SJSA1 (cell line): ENCODE results near the gene CDCP1. TPM values are rescaled to one million over a fixed set of nuclear protein-coding genes. Genes with fewer than 3 reads are reported as not detected.

Experiments used
- DNase-seq, 2 experiments: peaks; one replicate each; pipeline ENCODE4 v3.0.0-alpha.2; 2015 to 2020; ENCODE audit warnings: low spot score in 2 of 2, low read depth in 1 of 2
- H3K27ac ChIP-seq: fragments of 250-450 bp; sonication (Bioruptor Pico); 2 replicates; pipeline ENCODE4 v1.5.1; 2020; ENCODE audit warnings: mild to moderate bottlenecking, moderate library complexity
- H3K27me3 ChIP-seq: fragments of 250-450 bp; sonication (Bioruptor Pico); replicated peaks from 2 replicates; pipeline ENCODE4 v1.5.1; 2020; ENCODE audit warnings: mild to moderate bottlenecking, moderate library complexity
- H3K36me3 ChIP-seq: fragments of 250-450 bp; sonication (Bioruptor Pico); 2 replicates; pipeline ENCODE4 v1.5.1; 2020; ENCODE audit warnings: mild to moderate bottlenecking
- H3K4me1 ChIP-seq: fragments of 250-450 bp; sonication (Bioruptor Pico); replicated peaks from 2 replicates; pipeline ENCODE4 v1.6.1; 2021; ENCODE audit warnings: mild to moderate bottlenecking
- H3K4me3 ChIP-seq: fragments of 250-450 bp; sonication (Bioruptor Pico); 2 replicates; pipeline ENCODE4 v1.5.1; 2020; ENCODE audit warnings: mild to moderate bottlenecking
- H3K9me3 ChIP-seq: fragments of 250-450 bp; sonication (Bioruptor Pico); replicated peaks from 2 replicates; pipeline ENCODE4 v1.5.1; 2020; ENCODE audit warnings: mild to moderate bottlenecking
- total RNA-seq: library from RNA; depleted of rRNA; stranded (reverse); fragments of >200 nt; shearing (Covaris generic); gene quantifications from 2 replicates; pipeline ENCODE4 v1.2.3, GENCODE V29; 2014

CDCP1 gene
- total RNA-seq, 1 experiment from 2014 or later = 0.18 TPM

DNA sequence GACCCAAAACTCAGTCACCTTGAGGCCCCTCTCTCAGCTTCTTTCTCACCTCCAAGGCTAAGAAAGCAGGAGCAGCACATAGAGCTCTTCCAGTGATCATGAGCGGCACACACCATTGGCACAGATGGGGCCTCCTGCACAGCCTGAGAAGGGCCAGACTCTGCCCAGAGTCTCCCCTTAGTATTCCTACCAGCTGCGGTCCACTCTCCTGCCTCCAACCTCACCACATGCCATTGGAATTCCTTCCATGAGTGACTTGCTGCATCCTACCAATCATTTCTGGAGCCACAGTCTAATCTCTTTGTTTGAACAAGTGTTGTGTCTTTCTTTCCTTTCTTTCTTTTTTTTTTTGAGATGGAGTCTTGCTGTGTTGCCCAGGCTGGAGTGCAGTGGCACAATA lies 39.3 kb downstream of the CDCP1 start:
- Histone ChIP-seq H3K36me3 (no peaks in the 10 kb centered on the region), H3K4me3 (no peak overlapping the region), H3K4me1 (peaks cover 33% of the 10 kb centered on the region), H3K9me3 (no peaks in the 10 kb centered on the region), H3K27me3 (no peaks in the 10 kb centered on the region), H3K27ac (peak overlapping the region; percentile 88)
- peak in 1 of 2 experiments; percentile 10 for DNase-seq

DNA sequence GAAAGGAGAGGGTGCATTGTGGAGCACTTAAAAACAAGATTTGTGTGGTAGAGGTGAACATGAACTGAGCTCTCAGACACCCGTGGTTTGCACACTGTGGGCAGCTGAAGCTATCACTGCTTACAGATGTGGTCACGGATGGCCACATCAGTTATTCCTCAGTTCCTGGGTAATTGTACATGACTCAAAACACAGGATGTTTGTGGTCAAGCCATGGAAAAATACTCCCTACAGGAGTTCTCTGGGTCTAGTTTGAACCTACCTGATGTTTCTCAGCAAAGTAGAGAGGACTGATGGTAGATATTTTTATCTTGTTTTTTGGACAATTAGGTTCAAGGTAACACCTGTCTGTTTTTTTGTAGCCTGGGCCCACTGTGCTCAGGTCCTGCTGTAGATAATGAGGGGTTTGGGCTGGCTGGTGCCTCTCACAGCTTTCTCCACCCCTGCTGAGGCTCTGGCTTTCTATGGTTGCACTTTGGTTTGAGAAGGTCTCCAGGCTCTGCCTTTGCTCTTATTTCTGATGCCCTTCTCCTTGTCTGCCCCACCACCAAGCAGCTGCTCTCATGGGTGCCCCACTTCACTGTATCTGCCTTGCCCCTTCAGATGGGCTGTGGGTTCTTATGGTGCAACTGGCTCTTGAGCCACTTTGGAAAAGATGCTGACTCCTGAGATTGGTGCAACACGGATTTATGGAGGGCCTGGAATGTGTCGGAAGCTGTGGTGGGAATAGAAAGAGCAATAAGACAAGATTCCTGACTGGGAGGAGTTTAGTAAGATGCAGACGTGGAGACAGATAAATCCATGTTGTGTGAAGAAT lies 40.1 kb downstream of the CDCP1 start:
- Histone ChIP-seq H3K4me1 (peaks cover 33% of the 10 kb centered on the region), H3K9me3 (no peaks in the 10 kb centered on the region), H3K36me3 (no peaks in the 10 kb centered on the region), H3K27ac (peak overlapping the region; percentile 88), H3K4me3 (no peak overlapping the region), H3K27me3 (no peaks in the 10 kb centered on the region)
- DNase-seq = peak; percentile 74 to 77

DNA sequence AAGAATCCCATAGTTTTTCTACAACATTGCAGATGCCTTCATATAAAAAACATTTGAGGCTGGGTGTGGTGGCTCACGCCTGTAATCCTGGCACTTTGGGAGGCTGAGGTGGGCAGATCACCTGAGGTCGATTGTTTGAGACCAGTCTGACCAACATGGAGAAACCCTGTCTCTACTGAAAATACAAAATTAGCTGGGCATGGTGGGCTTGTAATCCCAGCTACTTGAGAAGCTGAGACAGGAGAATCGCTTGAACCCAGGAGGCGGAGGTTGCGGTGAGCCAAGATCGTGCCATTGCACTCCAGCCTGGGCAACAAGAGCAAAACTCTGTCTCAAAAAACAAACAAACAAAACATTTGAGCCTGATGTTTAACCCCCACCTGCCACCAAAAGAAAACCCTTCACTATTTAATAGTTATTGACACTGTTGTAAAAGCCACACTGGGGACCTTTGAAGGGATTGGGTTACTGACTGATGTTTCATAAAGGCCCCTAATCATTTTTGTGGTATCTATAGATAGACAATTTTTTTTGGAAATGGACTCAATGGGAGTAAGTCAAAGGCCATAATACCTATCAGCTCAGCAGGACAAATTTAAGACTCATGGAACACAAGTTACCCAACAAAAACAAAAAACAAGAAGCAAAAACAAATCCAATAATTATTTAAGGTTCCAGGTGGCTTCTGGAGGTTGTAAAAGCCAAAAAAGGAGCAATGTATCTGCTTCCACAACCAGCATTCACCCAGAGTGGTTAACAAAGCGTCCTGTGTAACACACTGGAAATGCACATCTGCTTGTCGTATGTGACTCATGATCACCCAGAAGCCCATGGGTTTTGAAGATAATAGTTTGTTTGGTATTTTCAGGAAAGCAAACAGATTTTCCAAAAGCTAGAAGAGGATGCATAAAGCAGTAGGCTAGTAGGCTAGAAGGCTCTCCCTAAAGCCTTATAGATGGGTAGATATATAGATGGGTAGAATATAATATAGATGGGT lies 41.2 kb downstream of the CDCP1 start:
- Histone ChIP-seq H3K9me3 (no peaks in the 10 kb centered on the region), H3K27ac (peak overlapping the region; percentile 88), H3K4me1 (peaks cover 33% of the 10 kb centered on the region), H3K4me3 (no peak overlapping the region), H3K27me3 (no peaks in the 10 kb centered on the region), H3K36me3 (no peaks in the 10 kb centered on the region)
- peak; percentile 50 to 66 for DNase-seq

DNA sequence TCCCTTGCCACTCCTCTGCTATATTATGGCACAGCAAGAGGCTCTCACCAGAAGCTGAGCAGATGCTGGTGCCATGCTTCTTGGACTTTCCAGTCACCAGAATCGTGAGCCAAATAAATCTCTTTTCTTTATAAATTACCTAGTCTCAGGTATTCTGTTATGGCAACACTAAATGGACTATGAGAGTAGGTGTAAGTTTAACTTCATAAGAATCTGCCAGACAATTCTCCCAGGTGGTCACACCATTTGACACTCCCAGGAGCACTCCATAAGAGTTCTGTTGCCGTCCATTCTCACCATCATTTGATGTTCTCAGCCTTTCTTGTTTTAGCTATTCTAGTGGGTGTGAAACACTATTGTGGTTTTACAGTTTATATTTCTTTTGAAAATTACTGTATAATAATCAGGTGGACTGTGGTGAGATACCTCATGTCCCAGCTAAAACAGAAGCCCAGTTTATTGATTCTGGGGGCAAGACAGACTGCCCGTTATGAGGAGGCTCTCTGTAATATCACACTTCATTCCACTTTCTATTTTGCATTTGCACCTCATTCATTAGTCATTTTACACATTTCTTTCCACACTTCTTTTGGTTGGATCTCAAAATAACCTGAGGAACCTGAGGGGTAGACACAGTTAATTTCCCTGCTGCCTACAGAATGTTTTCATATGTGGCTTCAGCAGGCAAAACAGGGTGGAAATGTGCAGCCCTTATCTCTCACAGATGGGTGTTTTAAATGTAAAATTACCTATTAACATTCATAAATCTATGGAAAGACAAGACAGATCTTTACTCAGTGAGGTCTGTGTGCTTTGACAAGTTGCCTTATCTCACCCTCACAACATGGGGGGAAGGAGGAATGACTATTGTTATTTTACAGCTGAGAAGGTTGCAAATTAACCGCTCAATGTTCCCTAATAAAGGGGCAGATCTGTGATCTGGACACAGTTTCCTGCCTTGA lies 42.1 kb downstream of the CDCP1 start:
- no peak for DNase-seq
- H3K4me3 ChIP-seq = no peak overlapping the region
- peaks cover 33% of the 10 kb centered on the region for H3K4me1 ChIP-seq
- H3K36me3 ChIP-seq = no peaks in the 10 kb centered on the region
- no peaks in the 10 kb centered on the region for H3K27me3 ChIP-seq
- no peaks in the 10 kb centered on the region for H3K9me3 ChIP-seq
- H3K27ac ChIP-seq = peak overlapping the region; percentile 88

DNA sequence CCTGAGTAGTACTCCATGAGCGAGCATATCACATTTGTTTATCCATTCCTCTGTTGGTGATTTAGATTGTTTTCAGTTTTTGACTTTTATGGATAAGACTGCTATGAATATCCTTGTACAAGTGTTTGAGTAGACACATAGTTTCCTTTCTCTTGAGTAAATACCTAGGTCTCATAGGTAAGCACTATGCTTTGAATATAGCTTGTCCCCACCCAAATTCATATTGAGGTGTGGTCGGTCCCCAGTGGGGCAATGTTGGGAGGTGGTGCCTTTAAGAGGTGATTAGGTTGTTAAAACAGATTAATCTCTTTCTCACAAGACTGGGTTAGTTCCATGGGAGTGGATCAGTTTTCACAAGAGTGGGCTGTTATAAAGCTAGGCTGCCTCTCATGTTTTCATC lies 42.8 kb downstream of the CDCP1 start:
- no peak for DNase-seq
- Histone ChIP-seq H3K9me3 (no peaks in the 10 kb centered on the region), H3K27me3 (no peaks in the 10 kb centered on the region), H3K4me1 (peaks cover 33% of the 10 kb centered on the region), H3K27ac (no peak overlapping the region), H3K4me3 (no peak overlapping the region), H3K36me3 (no peaks in the 10 kb centered on the region)

DNA sequence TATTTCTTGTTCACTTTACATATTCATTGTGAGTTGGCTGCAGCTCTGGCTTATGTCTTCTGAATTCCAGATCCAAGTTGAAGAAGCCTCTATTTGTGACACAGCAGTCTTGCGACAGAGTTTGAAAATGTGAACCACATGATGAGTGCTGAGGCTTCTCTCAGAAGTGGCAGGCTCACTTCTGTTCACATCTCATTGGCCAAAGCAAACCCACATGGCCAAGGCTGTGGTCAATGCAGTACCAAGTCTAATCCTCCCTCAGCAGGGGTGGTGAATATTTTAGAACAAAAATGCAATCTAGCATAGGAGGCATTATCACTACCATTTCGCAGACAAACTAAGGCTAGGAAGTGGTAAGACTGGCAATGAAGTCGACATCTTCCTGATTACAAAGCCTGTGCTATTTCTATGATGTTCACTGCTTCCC lies 45.2 kb downstream of the CDCP1 start:
- H3K27me3 ChIP-seq = no peaks in the 10 kb centered on the region
- H3K4me3 ChIP-seq = no peak overlapping the region
- H3K27ac ChIP-seq = no peak overlapping the region
- no peaks in the 10 kb centered on the region for H3K9me3 ChIP-seq
- no peak for DNase-seq
- H3K36me3 ChIP-seq = no peaks in the 10 kb centered on the region
- peaks cover 20% of the 10 kb centered on the region for H3K4me1 ChIP-seq

DNA sequence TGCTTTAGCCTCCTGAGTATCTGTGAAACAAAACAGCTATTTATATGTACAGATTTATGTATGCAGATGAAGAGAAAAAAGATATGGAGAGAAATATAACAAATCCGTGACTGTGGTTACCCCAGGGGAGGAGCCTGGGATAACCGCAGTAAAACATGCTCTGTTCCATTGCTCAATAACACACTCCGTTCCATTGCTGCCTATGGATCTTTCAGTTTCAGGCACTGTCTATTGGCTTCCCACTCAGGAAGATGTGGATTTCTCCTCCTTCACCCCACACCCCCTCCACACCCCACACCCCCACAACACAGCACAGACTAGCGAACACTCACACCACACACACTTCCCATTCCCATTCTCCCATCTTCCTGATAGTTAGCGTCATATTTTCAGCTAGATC lies 47.9 kb downstream of the CDCP1 start:
- peaks cover 3% of the 10 kb centered on the region; the same call in 1 of the 2 replicates for H3K4me1 ChIP-seq
- no peaks in the 10 kb centered on the region for H3K36me3 ChIP-seq
- H3K27ac ChIP-seq = no peak overlapping the region
- no peak for DNase-seq
- H3K9me3 ChIP-seq = no peaks in the 10 kb centered on the region
- H3K4me3 ChIP-seq = no peak overlapping the region
- no peaks in the 10 kb centered on the region for H3K27me3 ChIP-seq

DNA sequence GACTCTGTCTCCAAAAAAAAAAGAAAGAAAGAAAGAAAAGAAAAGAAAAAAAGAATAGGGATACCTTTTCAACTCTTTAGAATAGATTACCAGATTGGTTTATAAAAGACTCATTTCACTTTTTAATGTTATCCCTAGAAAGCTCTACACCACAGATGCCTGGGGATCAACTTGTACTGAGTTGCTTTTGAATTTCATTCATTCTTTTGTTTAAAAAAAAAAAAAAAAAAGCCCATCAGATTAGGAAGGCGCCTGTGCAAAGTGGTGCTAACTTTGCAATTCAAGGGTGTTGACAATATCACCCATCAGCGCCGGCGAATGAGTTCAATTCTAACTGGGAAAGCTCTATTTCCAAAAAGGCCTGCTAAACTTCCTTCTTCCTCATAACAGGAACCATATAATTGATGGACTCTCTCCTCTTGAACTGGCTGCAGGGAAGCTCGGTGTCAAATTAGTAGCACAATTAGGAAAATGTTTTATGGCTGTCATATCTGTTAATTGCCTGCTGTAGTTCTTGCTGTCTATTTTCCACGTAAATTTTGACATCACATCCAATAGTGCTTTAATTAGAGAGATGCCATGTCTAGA lies 48.8 kb downstream of the CDCP1 start:
- Histone ChIP-seq H3K27me3 (no peaks in the 10 kb centered on the region), H3K9me3 (no peaks in the 10 kb centered on the region), H3K27ac (no peak overlapping the region), H3K4me3 (no peak overlapping the region), H3K36me3 (no peaks in the 10 kb centered on the region), H3K4me1 (peaks cover 11% of the 10 kb centered on the region)
- DNase-seq = no peak

DNA sequence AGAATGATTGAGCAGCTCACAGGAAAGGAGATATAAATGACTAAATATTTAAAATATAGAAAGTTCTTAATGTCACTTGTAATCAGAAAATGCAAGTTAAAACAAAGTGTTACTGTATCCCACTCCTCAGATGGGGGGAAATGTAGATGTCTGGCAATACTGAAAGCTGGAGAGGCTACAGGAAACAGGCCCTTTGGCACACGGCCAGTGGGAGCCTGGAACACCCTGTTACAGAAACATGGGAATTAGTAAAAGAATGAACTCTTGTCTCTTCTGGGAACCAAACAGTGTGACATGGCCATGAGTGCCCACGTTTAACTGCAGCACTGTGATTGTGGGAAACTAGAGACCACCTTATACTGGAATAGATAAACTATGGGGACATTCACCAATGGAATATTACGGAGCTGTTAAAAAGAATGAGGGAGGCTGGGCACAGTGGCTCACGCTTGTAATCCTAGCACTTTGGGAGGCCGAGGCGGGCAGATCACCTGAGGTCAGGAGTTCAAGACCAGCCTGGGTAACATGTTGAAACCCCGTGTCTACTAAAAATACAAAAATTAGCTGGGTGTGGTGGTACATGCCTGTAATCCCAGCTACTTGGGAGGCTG lies 50.2 kb downstream of the CDCP1 start:
- Histone ChIP-seq H3K36me3 (no peaks in the 10 kb centered on the region), H3K9me3 (no peaks in the 10 kb centered on the region), H3K27me3 (no peaks in the 10 kb centered on the region), H3K27ac (no peak overlapping the region), H3K4me1 (peaks cover 23% of the 10 kb centered on the region), H3K4me3 (no peak overlapping the region)
- no peak for DNase-seq

DNA sequence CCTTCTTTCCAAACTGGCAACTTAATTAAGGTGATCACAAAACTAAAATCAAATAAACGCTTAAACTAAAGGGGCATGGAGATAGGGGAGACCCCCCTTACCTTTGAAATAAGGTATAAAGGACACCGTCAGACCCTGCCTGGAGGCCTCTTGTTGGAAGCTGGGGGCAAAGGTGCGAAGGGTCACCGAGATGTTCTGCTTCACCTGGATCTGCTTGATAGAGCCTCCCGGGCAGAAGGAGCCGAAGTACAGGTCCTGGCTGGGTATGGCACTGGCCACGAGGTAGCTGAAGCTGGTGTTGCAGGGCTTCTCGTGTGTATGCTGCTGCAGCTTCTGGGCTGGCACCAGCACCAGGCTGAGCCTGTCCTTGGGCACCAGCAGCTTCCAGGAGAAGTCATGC lies 53.0 kb downstream of the CDCP1 start:
- Histone ChIP-seq H3K36me3 (no peaks in the 10 kb centered on the region), H3K27ac (peak overlapping the region; percentile 80; the same call in 1 of the 2 replicates), H3K4me1 (peaks cover 23% of the 10 kb centered on the region), H3K9me3 (no peaks in the 10 kb centered on the region), H3K27me3 (no peaks in the 10 kb centered on the region), H3K4me3 (no peak overlapping the region)
- DNase-seq = no peak

DNA sequence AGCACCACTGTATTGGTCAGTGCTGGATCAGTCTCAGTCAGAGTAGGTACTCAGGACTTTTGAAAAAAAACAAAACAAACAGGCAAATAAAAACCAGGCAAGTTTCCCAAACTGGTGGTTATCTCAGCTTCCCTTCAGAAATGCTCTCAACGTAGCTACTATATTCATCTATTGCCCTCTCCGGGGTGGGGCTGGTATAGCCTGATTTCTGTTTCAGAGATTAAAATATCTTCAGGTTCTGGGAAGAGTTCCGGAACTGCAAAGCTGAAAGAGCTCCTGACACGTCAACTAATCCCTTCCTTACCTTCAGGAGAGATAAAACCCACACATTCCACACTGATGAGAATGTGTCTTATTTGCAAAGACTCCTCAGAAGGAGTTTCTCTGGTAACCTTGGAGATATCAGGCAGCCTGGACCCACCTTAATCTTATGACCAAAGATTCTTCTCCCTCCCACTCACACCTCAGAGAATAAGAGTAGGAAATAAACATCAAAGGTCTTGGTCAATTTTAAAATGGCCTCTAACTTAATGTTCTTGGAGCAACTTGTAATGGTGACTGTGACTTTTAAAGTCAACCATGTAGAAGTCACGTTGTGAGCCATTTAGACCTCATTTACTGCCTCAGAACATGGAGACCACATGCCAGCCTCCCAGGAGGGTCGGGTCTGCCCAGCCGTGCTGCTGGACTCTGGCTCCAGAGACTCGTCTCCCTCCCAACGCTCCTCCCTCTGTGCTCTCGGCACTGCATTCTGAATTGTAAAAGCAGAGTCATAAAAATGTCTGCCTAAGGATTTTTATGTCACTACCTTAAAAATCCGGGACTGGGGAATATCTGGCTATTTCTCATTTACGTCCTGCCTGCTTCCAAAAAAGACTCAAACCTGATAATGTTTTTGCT lies 53.8 kb downstream of the CDCP1 start:
- Histone ChIP-seq H3K4me1 (peaks cover 23% of the 10 kb centered on the region), H3K27ac (peak overlapping the region; percentile 80), H3K27me3 (no peaks in the 10 kb centered on the region), H3K36me3 (no peaks in the 10 kb centered on the region), H3K9me3 (no peaks in the 10 kb centered on the region), H3K4me3 (no peak overlapping the region)
- DNase-seq = peak; percentile 56 to 73

DNA sequence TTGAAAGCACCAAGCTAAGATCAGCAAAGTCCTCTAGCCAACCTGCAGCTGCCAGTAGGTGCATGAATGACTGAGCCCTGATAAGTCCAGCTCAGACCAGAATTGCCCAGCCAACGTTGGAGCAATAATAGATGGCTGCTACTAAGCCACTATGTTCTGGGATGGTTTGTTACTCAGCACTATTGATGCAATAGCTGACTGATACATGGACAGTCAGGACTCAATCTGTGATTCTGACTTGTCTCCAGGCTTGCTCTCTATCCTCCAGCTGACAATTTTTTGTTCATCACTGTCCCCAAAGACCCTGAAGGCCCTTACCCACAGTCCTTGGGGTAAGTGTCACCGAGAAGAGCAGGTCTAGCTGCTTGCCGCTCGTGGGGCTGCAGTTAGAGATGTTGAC lies 55.3 kb downstream of the CDCP1 start:
- H3K27me3 ChIP-seq = no peaks in the 10 kb centered on the region
- H3K4me1 ChIP-seq = peaks cover 23% of the 10 kb centered on the region
- H3K9me3 ChIP-seq = no peaks in the 10 kb centered on the region
- no peak overlapping the region for H3K27ac ChIP-seq
- H3K36me3 ChIP-seq = no peaks in the 10 kb centered on the region
- no peak overlapping the region for H3K4me3 ChIP-seq
- DNase-seq = no peak
